Type B pancreatic cell (in vitro differentiated cells): ENCODE measurements around the gene PRDM12. TPM values are rescaled to one million over a fixed set of nuclear protein-coding genes. Genes with fewer than 3 reads are reported as not detected.

ENCODE experiments used
- DNase-seq: peaks from one replicate; pipeline ENCODE4 v3.0.0; 2021; ENCODE audit warnings: mixed read lengths; ENCODE audit not compliant: unreplicated experiment; ENCODE audit errors: extremely low spot score
- H3K27ac Mint-ChIP-seq: 2 replicates; pipeline ENCODE4 v1.8.0; 2021; ENCODE audit warnings: mild to moderate bottlenecking, mixed read lengths
- H3K27me3 Mint-ChIP-seq: 2 replicates; pipeline ENCODE4 v1.8.0; 2021; ENCODE audit warnings: mixed read lengths
- H3K36me3 Mint-ChIP-seq: 2 replicates; pipeline ENCODE4 v1.8.0; 2021; ENCODE audit warnings: mixed read lengths
- H3K4me1 Mint-ChIP-seq: one replicate; pipeline ENCODE4 v1.8.0; 2021; ENCODE audit warnings: mixed read lengths; ENCODE audit not compliant: unreplicated experiment
- H3K4me3 Mint-ChIP-seq: 2 replicates; pipeline ENCODE4 v1.8.0; 2021; ENCODE audit warnings: mild to moderate bottlenecking, mixed read lengths
- H3K9me3 Mint-ChIP-seq: 2 replicates; pipeline ENCODE4 v1.8.0; 2021; ENCODE audit warnings: mixed read lengths
- total RNA-seq: library from RNA; stranded (reverse); gene quantifications from 2 replicates; pipeline ENCODE4 v1.2.1, GENCODE V29; 2021; ENCODE audit warnings: low replicate concordance
- TF ChIP-seq, protein P1 (sequence below): fragments of 200-600 bp; sonication (generic); conservative IDR thresholded peaks from 2 replicates; pipeline ENCODE4 v1.5.0; 2021; ENCODE audit warnings: antibody characterized with exemption, mild to moderate bottlenecking

PRDM12 gene
- total RNA-seq, 1 donor from 2014 or later: 0.34 TPM

DNA sequence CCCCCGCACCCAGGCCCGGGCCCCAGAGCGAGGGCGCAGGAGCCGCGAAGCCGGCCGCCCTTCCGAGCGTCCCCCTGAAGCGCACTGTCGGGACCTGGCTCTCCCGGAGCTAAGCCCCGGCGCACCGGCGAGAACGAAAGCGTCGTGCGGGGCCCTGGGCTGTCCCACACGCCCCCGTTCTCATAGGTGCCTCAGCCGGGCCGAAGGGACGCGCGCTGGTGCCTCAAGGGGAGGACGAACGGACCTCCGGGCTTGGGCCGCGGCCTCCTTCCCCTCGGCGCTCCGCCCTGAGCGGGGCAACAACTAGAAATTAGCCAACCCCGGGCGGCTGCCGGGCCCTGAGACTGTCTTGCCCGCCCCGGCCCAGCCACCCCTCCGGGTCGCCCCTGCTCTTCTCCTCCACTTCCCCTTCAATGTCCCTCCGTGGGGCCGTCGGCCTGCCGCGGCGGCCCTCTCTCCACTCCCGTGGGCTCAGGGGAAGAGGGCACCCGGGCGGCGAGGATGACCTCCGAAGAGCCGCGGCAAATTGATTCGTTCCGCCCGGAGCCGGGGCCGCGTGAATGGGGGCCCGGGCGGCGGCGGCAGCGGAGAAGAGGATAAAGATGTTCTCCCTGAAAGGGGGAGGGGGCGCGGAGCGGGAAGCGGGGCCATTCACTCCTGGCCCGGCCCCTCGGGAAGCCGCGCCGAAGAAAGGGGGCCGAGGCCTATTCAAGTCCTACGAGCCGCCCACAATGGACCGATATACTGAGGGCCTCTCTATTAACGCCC is 3.5 kb upstream of the PRDM12 start:
- no peaks in the 10 kb centered on the region for H3K9me3 Mint-ChIP-seq
- H3K36me3 Mint-ChIP-seq: no peaks in the 10 kb centered on the region
- peaks cover 5% of the 10 kb centered on the region for H3K4me1 Mint-ChIP-seq
- TF ChIP-seq, protein P1, sequence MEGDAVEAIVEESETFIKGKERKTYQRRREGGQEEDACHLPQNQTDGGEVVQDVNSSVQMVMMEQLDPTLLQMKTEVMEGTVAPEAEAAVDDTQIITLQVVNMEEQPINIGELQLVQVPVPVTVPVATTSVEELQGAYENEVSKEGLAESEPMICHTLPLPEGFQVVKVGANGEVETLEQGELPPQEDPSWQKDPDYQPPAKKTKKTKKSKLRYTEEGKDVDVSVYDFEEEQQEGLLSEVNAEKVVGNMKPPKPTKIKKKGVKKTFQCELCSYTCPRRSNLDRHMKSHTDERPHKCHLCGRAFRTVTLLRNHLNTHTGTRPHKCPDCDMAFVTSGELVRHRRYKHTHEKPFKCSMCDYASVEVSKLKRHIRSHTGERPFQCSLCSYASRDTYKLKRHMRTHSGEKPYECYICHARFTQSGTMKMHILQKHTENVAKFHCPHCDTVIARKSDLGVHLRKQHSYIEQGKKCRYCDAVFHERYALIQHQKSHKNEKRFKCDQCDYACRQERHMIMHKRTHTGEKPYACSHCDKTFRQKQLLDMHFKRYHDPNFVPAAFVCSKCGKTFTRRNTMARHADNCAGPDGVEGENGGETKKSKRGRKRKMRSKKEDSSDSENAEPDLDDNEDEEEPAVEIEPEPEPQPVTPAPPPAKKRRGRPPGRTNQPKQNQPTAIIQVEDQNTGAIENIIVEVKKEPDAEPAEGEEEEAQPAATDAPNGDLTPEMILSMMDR: no peak
- H3K4me3 Mint-ChIP-seq: no peak overlapping the region
- no peak overlapping the region for H3K27ac Mint-ChIP-seq
- DNase-seq: no peak
- peaks cover 84% of the 10 kb centered on the region for H3K27me3 Mint-ChIP-seq

DNA sequence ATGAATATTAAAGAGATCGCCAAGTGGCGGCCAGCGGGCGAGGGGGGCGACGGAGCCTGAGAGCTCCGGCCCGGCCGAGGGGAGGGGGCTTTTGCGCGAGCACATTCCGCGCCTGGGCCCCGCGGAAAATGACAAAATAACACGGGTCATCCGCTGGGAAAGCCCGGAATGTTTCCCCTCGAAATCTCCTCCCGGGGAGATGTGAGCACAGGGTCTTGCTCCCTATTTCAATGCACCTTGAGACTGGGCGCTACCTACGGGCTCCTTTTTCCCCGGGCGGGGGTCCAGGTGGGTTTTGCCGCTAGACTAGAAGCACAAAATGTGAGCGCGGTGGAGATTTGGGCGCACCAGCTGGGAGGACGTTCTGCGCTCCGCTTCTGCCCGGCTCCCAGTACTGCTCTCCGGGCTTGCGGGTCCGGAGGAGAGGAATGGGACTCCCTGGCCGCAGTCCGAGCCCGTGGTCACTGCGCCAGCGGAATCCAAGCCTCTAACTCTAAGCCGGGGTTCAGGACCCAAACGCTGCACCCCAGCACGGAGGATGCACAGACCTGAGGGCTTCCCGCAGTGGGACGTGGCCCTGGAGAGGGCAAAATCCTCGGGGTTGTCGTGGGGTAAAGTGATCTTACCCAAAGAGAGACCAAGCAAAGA is 2.8 kb upstream of the PRDM12 start:
- H3K9me3 Mint-ChIP-seq: no peaks in the 10 kb centered on the region
- TF ChIP-seq, protein P1: no peak
- peaks cover 8% of the 10 kb centered on the region for H3K4me1 Mint-ChIP-seq
- H3K27ac Mint-ChIP-seq: no peak overlapping the region
- no peaks in the 10 kb centered on the region for H3K36me3 Mint-ChIP-seq
- H3K27me3 Mint-ChIP-seq: peaks cover 84% of the 10 kb centered on the region
- H3K4me3 Mint-ChIP-seq: no peak overlapping the region
- DNase-seq: no peak

DNA sequence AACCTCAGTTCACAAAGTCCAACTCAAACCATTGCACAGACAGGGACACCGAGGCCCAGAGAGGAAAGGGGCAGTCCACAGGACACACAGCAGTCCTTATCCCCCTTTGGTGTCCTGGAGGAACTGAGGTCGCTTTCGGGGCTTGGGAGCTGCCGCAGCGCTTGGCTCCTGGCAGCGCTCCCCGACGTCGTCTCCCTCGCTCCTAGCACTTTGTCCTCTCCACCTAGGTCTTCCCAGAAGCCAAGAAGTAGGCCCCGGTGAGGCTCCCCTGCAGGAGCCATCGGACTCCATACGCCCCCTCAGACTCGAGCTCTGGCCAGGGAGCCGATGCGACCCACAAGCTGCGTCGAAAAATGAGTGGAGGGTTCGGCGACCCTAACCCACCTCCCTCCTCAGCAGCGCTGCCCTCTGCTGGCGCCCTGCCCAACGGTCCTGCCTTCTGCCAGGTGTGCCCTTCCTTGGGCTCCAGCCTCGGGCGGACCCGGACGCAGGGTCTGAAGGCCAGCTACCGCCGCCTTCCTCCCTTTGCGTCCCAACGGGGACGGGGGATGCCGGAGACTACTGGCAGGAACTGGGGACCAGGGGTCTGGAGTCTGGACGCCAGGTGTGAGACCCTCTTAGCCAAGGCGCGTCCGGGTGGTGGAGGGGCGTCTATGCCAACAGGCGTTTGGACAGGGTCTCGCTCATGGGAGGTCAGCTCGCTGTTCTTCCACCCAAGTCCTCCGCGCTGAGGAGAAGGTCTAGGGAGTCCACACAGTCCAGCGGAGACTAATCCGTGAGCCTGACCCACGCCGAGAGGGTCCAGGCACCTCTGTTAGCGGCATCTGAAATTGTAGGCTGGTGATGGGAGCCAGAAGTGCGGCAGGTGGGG is 2.1 kb upstream of the PRDM12 start:
- Mint-ChIP-seq H3K4me1 (peaks cover 8% of the 10 kb centered on the region), H3K27me3 (peaks cover 84% of the 10 kb centered on the region), H3K4me3 (peak overlapping the region; percentile 41), H3K27ac (no peak overlapping the region), H3K36me3 (no peaks in the 10 kb centered on the region), H3K9me3 (no peaks in the 10 kb centered on the region)
- DNase-seq: no peak
- TF ChIP-seq, protein P1: no peak

DNA sequence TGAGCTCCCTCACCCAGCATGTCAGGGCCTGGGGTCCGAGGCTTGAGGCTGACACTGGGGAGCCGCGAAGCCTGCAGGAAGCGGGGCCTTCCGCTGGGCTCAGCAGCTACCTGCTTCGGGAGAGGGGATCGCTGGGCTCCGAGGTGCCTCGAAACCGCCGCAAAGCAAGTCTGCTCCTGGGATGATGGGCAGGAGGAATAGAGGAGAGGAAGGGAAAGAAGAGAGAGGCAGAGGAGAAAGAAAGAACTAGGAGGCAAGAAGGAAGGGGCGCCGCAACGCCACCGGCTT is 1.5 kb upstream of the PRDM12 start:
- H3K36me3 Mint-ChIP-seq: no peaks in the 10 kb centered on the region
- H3K27ac Mint-ChIP-seq: no peak overlapping the region
- H3K4me1 Mint-ChIP-seq: peaks cover 8% of the 10 kb centered on the region
- H3K4me3 Mint-ChIP-seq: peak overlapping the region; percentile 41
- TF ChIP-seq, protein P1: no peak
- H3K9me3 Mint-ChIP-seq: no peaks in the 10 kb centered on the region
- peaks cover 84% of the 10 kb centered on the region for H3K27me3 Mint-ChIP-seq
- no peak for DNase-seq

DNA sequence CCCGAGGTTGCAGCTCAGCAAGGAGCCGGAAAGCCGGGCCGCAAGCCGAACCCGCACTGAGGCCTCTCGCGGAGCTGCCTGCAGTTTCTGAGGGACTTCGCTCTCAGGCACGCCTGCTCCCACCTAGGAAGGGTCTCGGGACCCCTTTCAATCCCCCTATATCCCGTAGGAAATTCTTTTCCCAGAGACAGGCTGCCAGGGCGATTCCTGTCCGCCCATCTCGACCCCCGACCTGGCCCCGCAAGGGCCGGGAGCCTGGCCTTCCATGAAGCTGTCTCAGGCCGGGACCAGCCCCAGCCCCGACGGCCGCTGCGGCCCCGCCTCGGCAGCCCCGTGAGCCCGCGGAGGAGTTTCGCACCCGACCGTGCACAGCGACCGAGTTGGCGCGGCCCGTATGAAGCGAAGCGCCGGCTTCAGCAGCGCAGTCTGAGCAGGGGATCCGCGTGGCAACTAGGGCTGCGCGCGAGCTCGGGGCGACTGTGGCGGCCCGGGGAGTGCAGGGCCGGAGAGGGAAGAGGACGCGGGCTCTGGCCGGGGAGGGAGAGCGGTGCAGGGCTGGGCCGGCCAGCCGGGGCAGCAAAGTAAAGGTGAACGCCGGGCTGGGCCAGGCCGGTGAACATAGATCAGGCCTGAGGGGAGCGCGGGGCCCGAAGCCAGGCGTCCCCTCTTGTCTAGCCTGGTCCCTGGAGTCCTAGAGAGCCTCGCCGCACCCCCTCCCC is 977 bp upstream of the PRDM12 start:
- no peak for DNase-seq
- Mint-ChIP-seq H3K9me3 (no peaks in the 10 kb centered on the region), H3K36me3 (no peaks in the 10 kb centered on the region), H3K4me1 (peaks cover 8% of the 10 kb centered on the region), H3K4me3 (no peak overlapping the region), H3K27ac (no peak overlapping the region), H3K27me3 (peaks cover 84% of the 10 kb centered on the region)
- TF ChIP-seq, protein P1: no peak
